HCT116 (cell line): ENCODE measurements around the gene FITM1. TPM values are rescaled to one million over a fixed set of nuclear protein-coding genes. Genes with fewer than 3 reads are reported as not detected.

ENCODE experiments used
- ATAC-seq: fragments of 200-7000 bp; cut with Tn5 transposase; 2 replicates; pipeline ENCODE4 v1.9.1; 2020; ENCODE audit warnings: mild to moderate bottlenecking, moderate library complexity
- BruUV-seq: library from RNA; stranded (reverse); fragments of 400-500 nt; replicated peaks from 2 replicates; lab custom pipeline; 2021; lab: Mats Ljungman, UMichigan
- CTCF ChIA-PET: fragments of 300-600 bp; sonication (Branson Sonifier 250); formaldehyde crosslinking; loops from one replicate; lab custom pipeline; 2021; ENCODE audit warnings: antibody characterized with exemption; lab: Charles Lee
- POLR2A ChIA-PET: fragments of 300-600, 350-600 bp; sonication (Branson Sonifier 250); formaldehyde crosslinking; loops from one replicate; lab custom pipeline; 2021; ENCODE audit warnings: antibody characterized with exemption; lab: Charles Lee
- RAD21 ChIA-PET, 2 experiments: fragments of 300-600 bp; sonication (Branson Sonifier 250); formaldehyde crosslinking; loops; one replicate each; lab custom pipeline; 2023; ENCODE audit warnings: low total read pairs in 2 of 2; ENCODE audit not compliant: uncharacterized antibody in 2 of 2, unreplicated experiment in 2 of 2, low non-redundant PET in 1 of 2; lab: Charles Lee
- DNase-seq: peaks from one replicate; pipeline ENCODE4 v3.0.0-alpha.2; 2010; ENCODE audit warnings: low read depth, low spot score
- H2AFZ ChIP-seq: fragments of 200-600 bp; shearing (Covaris generic), sonication (generic); 2 replicates; pipeline ENCODE4 v1.6.1; 2017; ENCODE audit warnings: low read depth, mixed run types, mixed read lengths, antibody characterized with exemption, low read length; ENCODE audit not compliant: poor library complexity, severe bottlenecking
- H3K27ac ChIP-seq: 2 replicates; pipeline ENCODE4 v1.5.1; 2012; ENCODE audit warnings: low read depth, low read length
- H3K27me3 ChIP-seq: fragments of 200-600 bp; sonication (generic); 2 replicates; pipeline ENCODE4 v1.6.1; 2016; ENCODE audit warnings: mixed run types, low read length, mixed read lengths; ENCODE audit not compliant: insufficient read depth
- H3K36me3 ChIP-seq, 2 experiments: fragments of 200-500 bp in 1 of 2; fragments of 200-600 bp in 1 of 2; sonication (Bioruptor generic) in 1 of 2; sonication (generic) in 1 of 2; 2 replicates each; pipeline versions ENCODE4 v1.5.1 to v1.6.1; 2014 to 2016; ENCODE audit warnings: low read length in 2 of 2, inconsistent platforms in 1 of 2, mixed read lengths in 1 of 2, mixed run types in 1 of 2; ENCODE audit not compliant: insufficient read depth in 2 of 2, control insufficient read depth in 1 of 2
- H3K4me1 ChIP-seq, 2 experiments: fragments of 200-600 bp in 1 of 2; sonication (generic) in 1 of 2; 2 replicates each; pipeline versions ENCODE4 v1.5.1 to v1.6.1; 2012 to 2017; ENCODE audit warnings: low read length in 2 of 2, inconsistent platforms in 1 of 2, mild to moderate bottlenecking in 1 of 2, mixed read lengths in 1 of 2, mixed run types in 1 of 2, moderate library complexity in 1 of 2; ENCODE audit not compliant: insufficient read depth in 2 of 2, control insufficient read depth in 1 of 2
- H3K4me2 ChIP-seq: fragments of 200-600 bp; sonication (generic); 2 replicates; pipeline ENCODE4 v1.6.1; 2017; ENCODE audit warnings: mixed run types, low read length, mixed read lengths
- H3K4me3 ChIP-seq, 2 experiments: fragments of 200-600 bp in 1 of 2; sonication (generic) in 1 of 2; replicated peaks in 1 of 2; 2 replicates each; pipeline ENCODE4 v1.5.1; 2011 to 2016; ENCODE audit warnings: low read length in 2 of 2, control low read depth in 1 of 2, low read depth in 1 of 2, mild to moderate bottlenecking in 1 of 2, mixed read lengths in 1 of 2, mixed run types in 1 of 2
- H3K79me2 ChIP-seq: fragments of 200-600 bp; sonication (generic); 2 replicates; pipeline ENCODE4 v1.6.1; 2017; ENCODE audit warnings: mild to moderate bottlenecking, mixed run types, low read length, moderate library complexity, mixed read lengths; ENCODE audit not compliant: insufficient read depth
- H3K9ac ChIP-seq: fragments of 200-600 bp; sonication (generic); 2 replicates; pipeline ENCODE4 v1.6.1; 2016; ENCODE audit warnings: low read length, mixed read lengths
- H3K9me2 ChIP-seq: fragments of 200-600 bp; sonication (generic), shearing (Covaris generic); 2 replicates; pipeline ENCODE4 v1.6.1; 2017; ENCODE audit warnings: mixed run types, mild to moderate bottlenecking, moderate library complexity; ENCODE audit not compliant: insufficient read depth
- H3K9me3 ChIP-seq, 2 experiments: fragments of 200-500 bp in 1 of 2; fragments of 200-600 bp in 1 of 2; sonication (Bioruptor generic) in 1 of 2; sonication (generic) in 1 of 2; 2 replicates each; pipeline ENCODE4 v1.6.1; 2014 to 2017; ENCODE audit warnings: low read length in 2 of 2, mixed read lengths in 2 of 2, inconsistent platforms in 1 of 2, low read depth in 1 of 2, mild to moderate bottlenecking in 1 of 2, mixed run types in 1 of 2, moderate library complexity in 1 of 2; ENCODE audit not compliant: control insufficient read depth in 1 of 2, insufficient read depth in 1 of 2
- H4K20me1 ChIP-seq: fragments of 200-600 bp; sonication (generic), shearing (Covaris generic); 2 replicates; pipeline ENCODE4 v1.6.1; 2017; ENCODE audit warnings: mixed run types, mild to moderate bottlenecking, moderate library complexity; ENCODE audit not compliant: insufficient read depth
- CEBPB ChIP-seq: IDR thresholded peaks from 2 replicates; pipeline ENCODE4 v1.6.1; 2012; ENCODE audit warnings: low read depth
- EGR1 ChIP-seq: IDR thresholded peaks from 2 replicates; pipeline ENCODE4 v1.6.1; 2012; ENCODE audit warnings: low read depth
- ELF1 ChIP-seq: IDR thresholded peaks from 2 replicates; pipeline ENCODE4 v1.6.1; 2012; ENCODE audit warnings: low read depth, borderline replicate concordance
- EZH2 ChIP-seq: fragments of 200-600 bp; sonication (generic); IDR thresholded peaks from 2 replicates; pipeline ENCODE4 v1.6.1; 2017; ENCODE audit warnings: antibody characterized with exemption, mixed run types
- FOSL1 ChIP-seq: IDR thresholded peaks from 2 replicates; pipeline ENCODE4 v1.6.1; 2012; ENCODE audit warnings: low read depth
- JUND ChIP-seq: IDR thresholded peaks from 2 replicates; pipeline ENCODE4 v1.6.1; 2012
- POLR2A ChIP-seq: IDR thresholded peaks from 2 replicates; pipeline ENCODE4 v1.7.0; 2011; ENCODE audit warnings: borderline replicate concordance; ENCODE audit not compliant: insufficient read depth, insufficient read length; ENCODE audit errors: extremely low read depth
- RAD21 ChIP-seq: IDR thresholded peaks from 2 replicates; pipeline ENCODE4 v1.6.1; 2012; ENCODE audit warnings: low read depth, mild to moderate bottlenecking
- SIN3A ChIP-seq: IDR thresholded peaks from 2 replicates; pipeline ENCODE4 v1.6.1; 2012; ENCODE audit warnings: low read depth
- SP1 ChIP-seq: IDR thresholded peaks from 2 replicates; pipeline ENCODE4 v1.6.1; 2012; ENCODE audit warnings: low read depth
- SRF ChIP-seq: IDR thresholded peaks from 2 replicates; pipeline ENCODE4 v1.6.1; 2012; ENCODE audit warnings: low read depth
- TCF7L2 ChIP-seq: IDR thresholded peaks from 2 replicates; pipeline ENCODE4 v1.7.0; 2011; ENCODE audit warnings: borderline replicate concordance, inconsistent platforms; ENCODE audit not compliant: insufficient read depth, insufficient read length; ENCODE audit errors: extremely low read depth
- ZFX ChIP-seq: fragments of 450-650 bp; IDR thresholded peaks from 2 replicates; pipeline ENCODE4 v1.6.1; 2017
- intact Hi-C: fragments of 100-400 bp; cut with micrococcal nuclease; formaldehyde crosslinking; loops from 2 replicates; pipeline ENCODE4 v1.10.0; 2022
- total RNA-seq: library from RNA; stranded (reverse); gene quantifications from one replicate; pipeline ENCODE4 v1.2.1, GENCODE V29; 2021; ENCODE audit not compliant: unreplicated experiment
- TF ChIP-seq, protein P1 (sequence below), 3 experiments: fragments of 200-600 bp in 1 of 3; sonication (generic) in 1 of 3; IDR thresholded peaks in 2 of 3; conservative IDR thresholded peaks in 1 of 3; 2 replicates each; pipeline ENCODE4 v1.5.1; 2012 to 2017; ENCODE audit warnings: low read depth in 2 of 3, low read length in 2 of 3, antibody characterized with exemption in 1 of 3, borderline replicate concordance in 1 of 3, control low read depth in 1 of 3, mild to moderate bottlenecking in 1 of 3, mixed read lengths in 1 of 3, mixed run types in 1 of 3, moderate library complexity in 1 of 3; ENCODE audit not compliant: insufficient read depth in 1 of 3
- TF ChIP-seq, protein P2 (sequence below): IDR thresholded peaks from 2 replicates; pipeline ENCODE4 v1.6.1; 2012
- TF ChIP-seq, protein P3 (sequence below): IDR thresholded peaks from 2 replicates; pipeline ENCODE4 v1.6.1; 2011; ENCODE audit warnings: mild to moderate bottlenecking, low read length, moderate library complexity; ENCODE audit not compliant: insufficient replicate concordance; ENCODE audit errors: extremely low read depth

Gene FITM1
- total RNA-seq, 1 experiment from 2014 or later, result 0.81 TPM

DNA sequence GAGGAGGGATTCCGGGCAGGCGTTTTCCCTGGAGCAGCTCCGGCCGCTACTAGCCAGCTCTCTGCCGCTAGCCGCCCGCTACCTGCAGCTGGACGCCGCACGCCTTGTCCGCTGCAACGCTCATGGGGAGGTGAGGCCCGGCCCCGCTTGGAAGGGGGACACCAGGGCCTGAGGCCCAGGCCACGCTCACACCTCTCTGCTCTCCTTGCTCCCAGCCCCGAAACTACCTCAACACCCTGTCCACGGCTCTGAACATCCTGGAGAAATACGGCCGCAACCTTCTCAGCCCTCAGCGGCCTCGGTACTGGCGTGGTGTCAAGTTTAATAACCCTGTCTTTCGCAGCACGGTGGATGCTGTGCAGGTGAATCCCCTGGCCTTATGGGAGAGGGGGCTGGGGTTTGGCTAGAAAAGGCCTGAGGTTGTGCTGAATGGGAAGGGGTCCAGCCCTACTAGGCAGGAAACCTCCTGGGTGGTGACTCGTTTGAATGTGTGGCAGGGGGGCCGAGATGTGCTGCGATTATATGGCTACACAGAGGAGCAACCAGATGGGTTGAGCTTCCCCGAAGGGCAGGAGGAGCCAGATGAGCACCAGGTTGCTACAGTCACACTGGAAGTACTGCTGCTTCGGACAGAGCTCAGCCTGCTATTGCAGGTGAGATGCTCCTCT, 17.4 kb downstream of the FITM1 start:
- peak overlapping the region; percentile 97 to 99 for H3K4me3 ChIP-seq
- H3K9me3 ChIP-seq, result no peaks in the 10 kb centered on the region
- TSS peak; percentile 51 for BruUV-seq
- no peaks in the 10 kb centered on the region for H3K9me2 ChIP-seq
- H3K27ac ChIP-seq, result peak overlapping the region; percentile 95
- ChIA-PET RAD21 (no interaction called here), POLR2A (interaction anchor here (2.0 kb wide), 1 partner anchor 13 kb away, joined by 18 read pairs; the partner anchor contains the start of gene IRF9), CTCF (interaction anchor here (2.1 to 3.9 kb wide), 2 partner anchors 13 to 90 kb away, joined by 7 to 19 read pairs; partner anchors contain the start of gene IRF9)
- intact Hi-C loops, result no loop called here
- H3K4me2 ChIP-seq, result peak overlapping the region; percentile 92
- no peak overlapping the region for H2AFZ ChIP-seq
- ATAC-seq (no peak), DNase-seq (no peak)
- peaks cover 58% of the 10 kb centered on the region for H3K79me2 ChIP-seq
- peaks cover 13 to 17% of the 10 kb centered on the region in 2 experiments for H3K4me1 ChIP-seq
- H4K20me1 ChIP-seq, result no peaks in the 10 kb centered on the region
- peak overlapping the region; percentile 86 for H3K9ac ChIP-seq
- H3K27me3 ChIP-seq, result no peaks in the 10 kb centered on the region
- peaks cover 35 to 40% of the 10 kb centered on the region in 2 experiments for H3K36me3 ChIP-seq
- TF ChIP-seq ELF1, result no peak
- peak; percentile 66; the same call in 1 of the 2 replicates for TF ChIP-seq ZFX

DNA sequence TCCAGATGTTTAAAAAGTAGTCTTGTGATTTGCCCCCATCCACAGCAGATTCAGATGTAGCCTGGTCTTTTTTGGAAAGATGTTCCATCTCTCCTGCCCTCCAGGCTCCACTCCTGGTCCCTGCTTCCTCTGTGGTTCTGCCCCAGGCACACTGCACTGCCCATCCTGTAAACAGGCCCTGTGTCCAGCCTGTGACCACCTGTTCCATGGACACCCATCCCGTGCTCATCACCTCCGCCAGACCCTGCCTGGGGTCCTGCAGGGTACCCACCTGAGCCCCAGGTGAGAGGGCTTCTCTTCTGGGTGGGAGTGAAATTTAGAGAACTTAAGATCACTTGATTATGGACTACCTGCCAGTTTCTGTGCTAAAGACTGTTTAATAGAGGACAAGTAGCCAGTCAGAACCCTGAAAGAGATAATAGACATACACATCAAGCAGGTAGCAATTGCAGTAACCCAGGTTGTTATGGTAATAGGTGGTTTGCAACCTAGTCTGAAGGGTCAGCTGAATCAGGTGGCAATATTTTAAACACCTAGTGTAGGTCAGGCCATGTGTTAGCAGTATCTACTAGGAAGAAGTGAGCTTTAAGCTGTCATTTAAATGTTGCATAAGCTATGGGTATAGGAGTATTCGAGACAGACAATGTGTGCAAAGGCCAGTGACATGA, 19.0 kb downstream of the FITM1 start:
- Histone ChIP-seq H3K9me2 (no peaks in the 10 kb centered on the region), H3K4me3 (no peak overlapping the region), H3K4me1 (peaks cover 13 to 17% of the 10 kb centered on the region in 2 experiments), H3K9me3 (no peaks in the 10 kb centered on the region), H3K9ac (no peak overlapping the region), H4K20me1 (no peaks in the 10 kb centered on the region), H2AFZ (no peak overlapping the region), H3K79me2 (peaks cover 53% of the 10 kb centered on the region), H3K4me2 (no peak overlapping the region), H3K36me3 (peaks cover 29 to 36% of the 10 kb centered on the region in 2 experiments), H3K27ac (no peak overlapping the region), H3K27me3 (no peaks in the 10 kb centered on the region)
- POLR2A ChIA-PET, result no interaction called here
- no TSS peak for BruUV-seq
- RAD21 ChIA-PET, result no interaction called here
- CTCF ChIA-PET, result interaction anchor here (1.0 to 3.9 kb wide), 2 partner anchors 11 to 12 kb away, joined by 4 to 19 read pairs; partner anchors contain the start of gene IRF9
- no peak for DNase-seq
- intact Hi-C loops, result no loop called here
- no peak for ATAC-seq
- TF ChIP-seq SRF (no peak), POLR2A (no peak), EZH2 (no peak), TCF7L2 (no peak), SIN3A (no peak), EGR1 (no peak), JUND (no peak), CEBPB (no peak), SP1 (no peak), RAD21 (no peak), FOSL1 (no peak)
- TF ChIP-seq, protein P1, sequence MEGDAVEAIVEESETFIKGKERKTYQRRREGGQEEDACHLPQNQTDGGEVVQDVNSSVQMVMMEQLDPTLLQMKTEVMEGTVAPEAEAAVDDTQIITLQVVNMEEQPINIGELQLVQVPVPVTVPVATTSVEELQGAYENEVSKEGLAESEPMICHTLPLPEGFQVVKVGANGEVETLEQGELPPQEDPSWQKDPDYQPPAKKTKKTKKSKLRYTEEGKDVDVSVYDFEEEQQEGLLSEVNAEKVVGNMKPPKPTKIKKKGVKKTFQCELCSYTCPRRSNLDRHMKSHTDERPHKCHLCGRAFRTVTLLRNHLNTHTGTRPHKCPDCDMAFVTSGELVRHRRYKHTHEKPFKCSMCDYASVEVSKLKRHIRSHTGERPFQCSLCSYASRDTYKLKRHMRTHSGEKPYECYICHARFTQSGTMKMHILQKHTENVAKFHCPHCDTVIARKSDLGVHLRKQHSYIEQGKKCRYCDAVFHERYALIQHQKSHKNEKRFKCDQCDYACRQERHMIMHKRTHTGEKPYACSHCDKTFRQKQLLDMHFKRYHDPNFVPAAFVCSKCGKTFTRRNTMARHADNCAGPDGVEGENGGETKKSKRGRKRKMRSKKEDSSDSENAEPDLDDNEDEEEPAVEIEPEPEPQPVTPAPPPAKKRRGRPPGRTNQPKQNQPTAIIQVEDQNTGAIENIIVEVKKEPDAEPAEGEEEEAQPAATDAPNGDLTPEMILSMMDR (IDR thresholded peaks at IDR 0.05 in 2 of 3, conservative IDR thresholded peaks at IDR 0.05 in 1 of 3; ENCODE audit: borderline replicate concordance in 1 of 3, insufficient read depth in 1 of 3, low read depth in 2 of 3, low read length in 2 of 3), result no peak
- TF ChIP-seq, protein P2, sequence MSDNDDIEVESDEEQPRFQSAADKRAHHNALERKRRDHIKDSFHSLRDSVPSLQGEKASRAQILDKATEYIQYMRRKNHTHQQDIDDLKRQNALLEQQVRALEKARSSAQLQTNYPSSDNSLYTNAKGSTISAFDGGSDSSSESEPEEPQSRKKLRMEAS, result no peak
- TF ChIP-seq, protein P3, sequence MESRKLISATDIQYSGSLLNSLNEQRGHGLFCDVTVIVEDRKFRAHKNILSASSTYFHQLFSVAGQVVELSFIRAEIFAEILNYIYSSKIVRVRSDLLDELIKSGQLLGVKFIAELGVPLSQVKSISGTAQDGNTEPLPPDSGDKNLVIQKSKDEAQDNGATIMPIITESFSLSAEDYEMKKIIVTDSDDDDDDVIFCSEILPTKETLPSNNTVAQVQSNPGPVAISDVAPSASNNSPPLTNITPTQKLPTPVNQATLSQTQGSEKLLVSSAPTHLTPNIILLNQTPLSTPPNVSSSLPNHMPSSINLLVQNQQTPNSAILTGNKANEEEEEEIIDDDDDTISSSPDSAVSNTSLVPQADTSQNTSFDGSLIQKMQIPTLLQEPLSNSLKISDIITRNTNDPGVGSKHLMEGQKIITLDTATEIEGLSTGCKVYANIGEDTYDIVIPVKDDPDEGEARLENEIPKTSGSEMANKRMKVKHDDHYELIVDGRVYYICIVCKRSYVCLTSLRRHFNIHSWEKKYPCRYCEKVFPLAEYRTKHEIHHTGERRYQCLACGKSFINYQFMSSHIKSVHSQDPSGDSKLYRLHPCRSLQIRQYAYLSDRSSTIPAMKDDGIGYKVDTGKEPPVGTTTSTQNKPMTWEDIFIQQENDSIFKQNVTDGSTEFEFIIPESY, result no peak
